HepG2 (cell line): ENCODE measurements around the gene DHX8. TPM values are rescaled to one million over a fixed set of nuclear protein-coding genes. Genes with fewer than 3 reads are reported as not detected.

Source experiments
- ATAC-seq: fragments of 200-7000 bp; cut with Tn5 transposase; 3 replicates; pipeline ENCODE4 v1.9.1; 2020; ENCODE audit warnings: mild to moderate bottlenecking, moderate library complexity
- BruUV-seq: library from RNA; stranded (reverse); fragments of 400-500 nt; replicated peaks from 2 replicates; lab custom pipeline; 2021; lab: Mats Ljungman, UMichigan
- CTCF ChIA-PET: fragments of 300-600 bp; formaldehyde crosslinking; extraction: SDS; loops from one replicate; lab custom pipeline; 2021; ENCODE audit warnings: low total read pairs, inconsistent platforms, low intra/inter-chr PET ratio; lab: Yijun Ruan, JAX
- POLR2A ChIA-PET: fragments of 350-600 bp; sonication (Branson Sonifier 250); formaldehyde crosslinking; loops from one replicate; lab custom pipeline; 2020; ENCODE audit warnings: antibody characterized with exemption, inconsistent platforms; lab: Yijun Ruan, JAX
- DNase-seq: peaks from one replicate; pipeline ENCODE4 v3.0.0-alpha.2; 2015; ENCODE audit warnings: low spot score
- FAIRE-seq: peaks from 3 replicates; lab custom pipeline; 2011; peaks lifted over from hg19 to GRCh38; lab: Jason Lieb, UNC
- H2AFZ ChIP-seq: one replicate; pipeline ENCODE4 v1.6.1; 2011; ENCODE audit warnings: low read length, inconsistent platforms
- H3K27ac ChIP-seq: fragments of 300-600 bp; 3 replicates; pipeline ENCODE4 v1.8.0; 2011; ENCODE audit warnings: mixed run types, mild to moderate bottlenecking, mixed read lengths, low read length, inconsistent platforms; ENCODE audit not compliant: insufficient read depth; ENCODE audit errors: extremely low read length
- H3K27me3 ChIP-seq, 2 experiments: fragments of 200-600 bp in 1 of 2; 2 replicates in 1 of 2; 3 replicates in 1 of 2; pipeline versions ENCODE4 v1.6.0 to v1.8.0; 2011; ENCODE audit warnings: low read length in 2 of 2, mild to moderate bottlenecking in 2 of 2, moderate library complexity in 2 of 2, inconsistent platforms in 1 of 2; ENCODE audit not compliant: insufficient read depth in 2 of 2, control insufficient read depth in 1 of 2
- H3K36me3 ChIP-seq, 2 experiments: fragments of 200-600 bp in 1 of 2; replicated peaks in 1 of 2; 2 replicates in 1 of 2; 3 replicates in 1 of 2; pipeline versions ENCODE4 v1.5.1 to v1.8.0; 2011; ENCODE audit warnings: low read length in 2 of 2, inconsistent platforms in 1 of 2; ENCODE audit not compliant: insufficient read depth in 2 of 2, control insufficient read depth in 1 of 2
- H3K4me1 ChIP-seq: 2 replicates; pipeline ENCODE4 v1.5.1; 2012; ENCODE audit warnings: low read length, inconsistent platforms; ENCODE audit not compliant: insufficient read depth
- H3K4me2 ChIP-seq: 2 replicates; pipeline ENCODE4 v1.6.0; 2011; ENCODE audit warnings: low read depth, low read length, inconsistent platforms
- H3K4me3 ChIP-seq, 3 experiments: fragments of 200-600 bp in 1 of 3; sonication (generic), shearing (Covaris generic) in 1 of 3; replicated peaks in 1 of 3; 2 replicates each; pipeline ENCODE4 v1.5.1; 2011 to 2016; ENCODE audit warnings: low read length in 3 of 3, inconsistent platforms in 2 of 3, low read depth in 2 of 3, mild to moderate bottlenecking in 2 of 3, control low read depth in 1 of 3, mixed read lengths in 1 of 3; ENCODE audit not compliant: insufficient read depth in 1 of 3
- H3K79me2 ChIP-seq: one replicate; pipeline ENCODE4 v1.6.1; 2011; ENCODE audit warnings: low read length, inconsistent platforms; ENCODE audit not compliant: insufficient read depth
- H3K9ac ChIP-seq: 2 replicates; pipeline ENCODE4 v1.6.0; 2011; ENCODE audit warnings: mild to moderate bottlenecking, low read depth, low read length, inconsistent platforms; ENCODE audit not compliant: insufficient read depth
- H3K9me3 ChIP-seq: 2 replicates; pipeline ENCODE4 v1.5.1; 2012; ENCODE audit warnings: mild to moderate bottlenecking, low read length
- H4K20me1 ChIP-seq: 2 replicates; pipeline ENCODE4 v1.6.0; 2011; ENCODE audit warnings: inconsistent platforms, mild to moderate bottlenecking, low read length, moderate library complexity; ENCODE audit not compliant: insufficient read depth
- DNMT3B ChIP-seq: conservative IDR thresholded peaks from 2 replicates; pipeline ENCODE4 v1.6.1; 2016; ENCODE audit warnings: missing biosample characterization, control low read depth
- HDAC1 ChIP-seq: sonication (generic); formaldehyde crosslinking; IDR thresholded peaks from 2 replicates; pipeline ENCODE4 v1.5.1; 2020; ENCODE audit warnings: mild to moderate bottlenecking, missing genetic modification reagents
- MAFK ChIP-seq, 2 experiments: IDR thresholded peaks in 1 of 2; conservative IDR thresholded peaks in 1 of 2; 2 replicates each; pipeline ENCODE4 v1.6.1; 2011; ENCODE audit warnings: improper control_type of control experiment in 2 of 2, low read length in 2 of 2
- MTF2 ChIP-seq: sonication (generic); formaldehyde crosslinking; IDR thresholded peaks from 2 replicates; pipeline ENCODE4 v1.5.0; 2020; ENCODE audit warnings: missing genetic modification reagents, borderline replicate concordance
- SSRP1 ChIP-seq: IDR thresholded peaks from 2 replicates; pipeline ENCODE4 v1.6.1; 2016; ENCODE audit warnings: control low read depth
- ZKSCAN1 ChIP-seq: fragments of 150-350 bp; IDR thresholded peaks from 2 replicates; pipeline ENCODE4 v1.6.1; 2014; ENCODE audit warnings: low read length
- ZNF121 ChIP-seq: sonication (generic); formaldehyde crosslinking; IDR thresholded peaks from 2 replicates; pipeline ENCODE4 v1.5.0; 2020; ENCODE audit warnings: mild to moderate bottlenecking, missing genetic modification reagents
- ZNF782 ChIP-seq: sonication (generic); formaldehyde crosslinking; IDR thresholded peaks from 2 replicates; pipeline ENCODE4 v1.4.0; 2020; ENCODE audit warnings: missing genetic modification reagents, mild to moderate bottlenecking, borderline replicate concordance
- WGBS: methylation state at CpG from one replicate; pipeline ENCODE4 v1.1.6; 2017; ENCODE audit warnings: low lambda C conversion rate; 5-methylcytosine and 5-hydroxymethylcytosine counted together
- in situ Hi-C: cut with HindIII; loops from 2 replicates; pipeline ENCODE4 v1.10.0; 2017; ENCODE audit warnings: low pct_unique_long_range_greater_than_20kb; ENCODE audit not compliant: extremely low pct_ligation_motif_present
- intact Hi-C: fragments of 100-400 bp; cut with micrococcal nuclease; formaldehyde crosslinking; loops from one replicate; pipeline ENCODE4 v1.10.0; 2022; ENCODE audit not compliant: unreplicated experiment
- polyA plus RNA-seq, 8 experiments: library from polyadenylated mRNA; depleted of rRNA in 3 of 8; stranded (reverse) in 7 of 8; unstranded in 1 of 8; fragments of >200 nt; fragmentation: Illumina TruSeq in 4 of 8; extraction: Trizol in 4 of 8; gene quantifications; 2 replicates each; pipeline versions ENCODE4 v1.2.1 to v1.2.3, GENCODE V29; 2011 to 2016; ENCODE audit warnings: low read depth in 4 of 8, missing spikeins in 1 of 8, mixed read lengths in 1 of 8; ENCODE audit not compliant: insufficient read depth in 1 of 8
- total RNA-seq, 5 experiments: library from RNA; depleted of rRNA; stranded (reverse); fragments of >200 nt; fragmentation: Illumina TruSeq; extraction: Trizol; gene quantifications; 2 replicates each; pipeline ENCODE4 v1.2.3, GENCODE V29; 2016; ENCODE audit warnings: low read depth in 1 of 5
- TF ChIP-seq, protein P1 (sequence below): sonication (generic); formaldehyde crosslinking; IDR thresholded peaks from 2 replicates; pipeline ENCODE4 v1.5.0; 2020; ENCODE audit warnings: mild to moderate bottlenecking, missing genetic modification reagents, borderline replicate concordance
- TF ChIP-seq, protein P2 (sequence below): IDR thresholded peaks from 2 replicates; pipeline ENCODE4 v1.6.1; 2016; ENCODE audit warnings: mild to moderate bottlenecking
- TF ChIP-seq, protein P3 (sequence below): sonication (generic); formaldehyde crosslinking; IDR thresholded peaks from 2 replicates; pipeline ENCODE4 v1.8.1; 2023; ENCODE audit warnings: mild to moderate bottlenecking, missing genetic modification reagents
- TF ChIP-seq, protein P4 (sequence below): sonication (generic); formaldehyde crosslinking; IDR thresholded peaks from 2 replicates; pipeline ENCODE4 v1.5.1; 2020; ENCODE audit warnings: missing genetic modification reagents, mild to moderate bottlenecking, borderline replicate concordance

DHX8 gene
- total and polyA plus RNA-seq, 2 of the 13 experiments (the other 11 are each of a cell fraction or from before 2014, with no cell fraction given) = 24.8 to 48.9 TPM

DNA sequence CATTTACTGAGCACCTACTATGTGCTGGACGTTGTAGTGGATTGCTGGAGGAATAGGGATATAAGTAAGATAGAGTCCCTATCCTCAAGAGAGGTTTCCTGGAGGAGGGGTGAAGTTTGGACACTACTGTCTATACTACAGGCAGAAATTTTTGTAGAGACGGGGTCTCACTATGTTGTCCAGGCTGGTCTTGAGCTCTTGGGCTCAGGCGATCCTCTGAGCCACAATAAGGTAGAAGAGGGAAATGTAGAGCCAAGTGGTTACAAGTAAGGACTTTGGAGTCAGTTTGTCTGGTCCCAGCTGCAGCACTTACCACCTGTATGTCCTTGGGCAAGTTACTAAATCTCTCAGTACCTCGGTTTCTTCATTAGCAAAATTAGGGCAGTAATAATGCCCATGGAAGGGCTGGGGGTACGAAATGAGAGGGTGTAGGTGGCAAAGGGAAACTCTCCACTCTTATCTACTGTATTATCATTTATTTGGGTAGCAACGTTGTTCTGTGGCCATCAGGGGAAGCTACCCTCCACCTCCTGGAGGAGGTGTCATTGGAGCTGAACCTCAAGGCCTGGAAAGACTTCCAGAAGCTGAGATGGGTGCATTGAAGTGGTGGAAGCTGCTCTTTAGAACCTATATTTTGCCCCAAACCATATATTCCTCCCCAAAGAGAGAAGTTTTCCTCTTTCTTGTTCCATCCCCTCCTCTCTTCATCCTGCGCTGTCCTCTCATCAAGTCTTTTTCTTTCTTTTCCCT, 34.9 kb upstream of the DHX8 start:
- Histone ChIP-seq H3K27me3 (no peaks in the 10 kb centered on the region), H3K9ac (peak overlapping the region; percentile 65), H3K27ac (peak overlapping the region; percentile 89), H3K4me1 (peaks cover 52% of the 10 kb centered on the region), H2AFZ (no peak overlapping the region), H3K79me2 (no peaks in the 10 kb centered on the region), H3K36me3 (no peaks in the 10 kb centered on the region), H3K4me3 (peak overlapping the region; percentile 15 to 52 (median 32); a peak in 4 of 6 replicates), H3K9me3 (no peaks in the 10 kb centered on the region), H3K4me2 (peak overlapping the region; percentile 80), H4K20me1 (no peaks in the 10 kb centered on the region)
- ATAC-seq (peak; percentile 48), FAIRE-seq (peak; percentile 52), DNase-seq (no peak)
- TSS peak; percentile 83 for BruUV-seq
- in situ Hi-C loops = no loop called here
- CTCF ChIA-PET = interaction anchor here (1.6 kb wide), 1 partner anchor 35 kb away, joined by 8 read pairs; the partner anchor contains the start of gene DHX8
- POLR2A ChIA-PET = interaction anchor here (0.8 to 2.3 kb wide), 29 partner anchors 9 to 88 kb away, joined by 3 to 38 read pairs (median 4); partner anchors contain the start of genes ARL4D and DHX8
- intact Hi-C loops = loop anchor here (1.0 kb wide), 1 partner anchor 20 kb away; no protein-coding TSS in a partner anchor
- 43% methylated on average over 7 of the region's 7 CpGs for WGBS
- TF ChIP-seq, protein P1, sequence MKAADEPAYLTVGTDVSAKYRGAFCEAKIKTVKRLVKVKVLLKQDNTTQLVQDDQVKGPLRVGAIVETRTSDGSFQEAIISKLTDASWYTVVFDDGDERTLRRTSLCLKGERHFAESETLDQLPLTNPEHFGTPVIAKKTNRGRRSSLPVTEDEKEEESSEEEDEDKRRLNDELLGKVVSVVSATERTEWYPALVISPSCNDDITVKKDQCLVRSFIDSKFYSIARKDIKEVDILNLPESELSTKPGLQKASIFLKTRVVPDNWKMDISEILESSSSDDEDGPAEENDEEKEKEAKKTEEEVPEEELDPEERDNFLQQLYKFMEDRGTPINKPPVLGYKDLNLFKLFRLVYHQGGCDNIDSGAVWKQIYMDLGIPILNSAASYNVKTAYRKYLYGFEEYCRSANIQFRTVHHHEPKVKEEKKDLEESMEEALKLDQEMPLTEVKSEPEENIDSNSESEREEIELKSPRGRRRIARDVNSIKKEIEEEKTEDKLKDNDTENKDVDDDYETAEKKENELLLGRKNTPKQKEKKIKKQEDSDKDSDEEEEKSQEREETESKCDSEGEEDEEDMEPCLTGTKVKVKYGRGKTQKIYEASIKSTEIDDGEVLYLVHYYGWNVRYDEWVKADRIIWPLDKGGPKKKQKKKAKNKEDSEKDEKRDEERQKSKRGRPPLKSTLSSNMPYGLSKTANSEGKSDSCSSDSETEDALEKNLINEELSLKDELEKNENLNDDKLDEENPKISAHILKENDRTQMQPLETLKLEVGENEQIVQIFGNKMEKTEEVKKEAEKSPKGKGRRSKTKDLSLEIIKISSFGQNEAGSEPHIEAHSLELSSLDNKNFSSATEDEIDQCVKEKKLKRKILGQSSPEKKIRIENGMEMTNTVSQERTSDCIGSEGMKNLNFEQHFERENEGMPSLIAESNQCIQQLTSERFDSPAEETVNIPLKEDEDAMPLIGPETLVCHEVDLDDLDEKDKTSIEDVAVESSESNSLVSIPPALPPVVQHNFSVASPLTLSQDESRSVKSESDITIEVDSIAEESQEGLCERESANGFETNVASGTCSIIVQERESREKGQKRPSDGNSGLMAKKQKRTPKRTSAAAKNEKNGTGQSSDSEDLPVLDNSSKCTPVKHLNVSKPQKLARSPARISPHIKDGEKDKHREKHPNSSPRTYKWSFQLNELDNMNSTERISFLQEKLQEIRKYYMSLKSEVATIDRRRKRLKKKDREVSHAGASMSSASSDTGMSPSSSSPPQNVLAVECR (CRISPR knock-in tag) = 0 out of 2 replicates have a peak, but pooled peaks have one; percentile 7
- TF ChIP-seq ZKSCAN1 (peak; percentile 85), HDAC1 (CRISPR knock-in tag) (no peak), ZNF782 (CRISPR knock-in tag) (no peak), DNMT3B (CRISPR knock-in tag) (0 out of 2 replicates have a peak, but pooled peaks have one; percentile 26), ZNF121 (peak; percentile 99), MAFK (conservative IDR thresholded peaks at IDR 0.05 in 1 of 2, IDR thresholded peaks at IDR 0.05 in 1 of 2; ENCODE audit: low read length in 2 of 2) (no peak), MTF2 (CRISPR knock-in tag) (0 out of 2 replicates have a peak, but pooled peaks have one; percentile 23), SSRP1 (CRISPR knock-in tag) (peak; percentile 17; the same call in 1 of the 2 replicates)
- TF ChIP-seq, protein P2, sequence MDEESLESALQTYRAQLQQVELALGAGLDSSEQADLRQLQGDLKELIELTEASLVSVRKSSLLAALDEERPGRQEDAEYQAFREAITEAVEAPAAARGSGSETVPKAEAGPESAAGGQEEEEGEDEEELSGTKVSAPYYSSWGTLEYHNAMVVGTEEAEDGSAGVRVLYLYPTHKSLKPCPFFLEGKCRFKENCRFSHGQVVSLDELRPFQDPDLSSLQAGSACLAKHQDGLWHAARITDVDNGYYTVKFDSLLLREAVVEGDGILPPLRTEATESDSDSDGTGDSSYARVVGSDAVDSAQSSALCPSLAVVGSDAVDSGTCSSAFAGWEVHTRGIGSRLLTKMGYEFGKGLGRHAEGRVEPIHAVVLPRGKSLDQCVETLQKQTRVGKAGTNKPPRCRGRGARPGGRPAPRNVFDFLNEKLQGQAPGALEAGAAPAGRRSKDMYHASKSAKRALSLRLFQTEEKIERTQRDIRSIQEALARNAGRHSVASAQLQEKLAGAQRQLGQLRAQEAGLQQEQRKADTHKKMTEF = no peak
- TF ChIP-seq, protein P3, sequence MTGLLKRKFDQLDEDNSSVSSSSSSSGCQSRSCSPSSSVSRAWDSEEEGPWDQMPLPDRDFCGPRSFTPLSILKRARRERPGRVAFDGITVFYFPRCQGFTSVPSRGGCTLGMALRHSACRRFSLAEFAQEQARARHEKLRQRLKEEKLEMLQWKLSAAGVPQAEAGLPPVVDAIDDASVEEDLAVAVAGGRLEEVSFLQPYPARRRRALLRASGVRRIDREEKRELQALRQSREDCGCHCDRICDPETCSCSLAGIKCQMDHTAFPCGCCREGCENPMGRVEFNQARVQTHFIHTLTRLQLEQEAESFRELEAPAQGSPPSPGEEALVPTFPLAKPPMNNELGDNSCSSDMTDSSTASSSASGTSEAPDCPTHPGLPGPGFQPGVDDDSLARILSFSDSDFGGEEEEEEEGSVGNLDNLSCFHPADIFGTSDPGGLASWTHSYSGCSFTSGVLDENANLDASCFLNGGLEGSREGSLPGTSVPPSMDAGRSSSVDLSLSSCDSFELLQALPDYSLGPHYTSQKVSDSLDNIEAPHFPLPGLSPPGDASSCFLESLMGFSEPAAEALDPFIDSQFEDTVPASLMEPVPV (CRISPR knock-in tag) = 0 out of 2 replicates have a peak, but pooled peaks have one; percentile 40
- TF ChIP-seq, protein P4, sequence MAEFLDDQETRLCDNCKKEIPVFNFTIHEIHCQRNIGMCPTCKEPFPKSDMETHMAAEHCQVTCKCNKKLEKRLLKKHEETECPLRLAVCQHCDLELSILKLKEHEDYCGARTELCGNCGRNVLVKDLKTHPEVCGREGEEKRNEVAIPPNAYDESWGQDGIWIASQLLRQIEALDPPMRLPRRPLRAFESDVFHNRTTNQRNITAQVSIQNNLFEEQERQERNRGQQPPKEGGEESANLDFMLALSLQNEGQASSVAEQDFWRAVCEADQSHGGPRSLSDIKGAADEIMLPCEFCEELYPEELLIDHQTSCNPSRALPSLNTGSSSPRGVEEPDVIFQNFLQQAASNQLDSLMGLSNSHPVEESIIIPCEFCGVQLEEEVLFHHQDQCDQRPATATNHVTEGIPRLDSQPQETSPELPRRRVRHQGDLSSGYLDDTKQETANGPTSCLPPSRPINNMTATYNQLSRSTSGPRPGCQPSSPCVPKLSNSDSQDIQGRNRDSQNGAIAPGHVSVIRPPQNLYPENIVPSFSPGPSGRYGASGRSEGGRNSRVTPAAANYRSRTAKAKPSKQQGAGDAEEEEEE = no peak
